Ovary (tissue), 9 donors: Measurements from ENCODE around the gene PES1. TPM values are rescaled to one million over a fixed set of nuclear protein-coding genes. Genes with fewer than 3 reads are reported as not detected.
"Not testable (repeated sequence)": the region's sequence is repeated elsewhere in the genome, so short reads cannot be mapped to it uniquely, and the experiment has no call there.

Experiments used
- DNase-seq, 5 donors: peaks; one replicate each; pipeline ENCODE4 v3.0.0-alpha.2; 2019 to 2020
- H3K27ac ChIP-seq, 2 donors: fragments of 200-600 bp; one replicate each; pipeline versions ENCODE4 v1.5.1 to v1.8.0; 2019 to 2022
- H3K27me3 ChIP-seq: fragments of 200-600 bp; one replicate; pipeline ENCODE4 v1.8.0; 2022
- H3K36me3 ChIP-seq: fragments of 200-600 bp; sonication (generic); one replicate; pipeline ENCODE4 v1.5.1; 2019
- H3K4me1 ChIP-seq: one replicate; pipeline ENCODE4 v1.8.1; 2013; ENCODE audit warnings: mild to moderate bottlenecking, moderate library complexity; ENCODE audit not compliant: insufficient read depth
- H3K4me3 ChIP-seq: fragments of 200-600 bp; sonication (generic); one replicate; pipeline ENCODE4 v1.5.1; 2017
- H3K9me3 ChIP-seq, 2 donors: fragments of 200-600 bp in 1 of 2; sonication (generic) in 1 of 2; one replicate each; pipeline versions ENCODE4 v1.5.1 to v1.8.1; 2013 to 2019; ENCODE audit warnings: mild to moderate bottlenecking in 1 of 2, moderate library complexity in 1 of 2
- EP300 ChIP-seq: sonication (generic); formaldehyde crosslinking; IDR thresholded peaks from one replicate; pipeline ENCODE4 v1.6.1; 2017; ENCODE audit warnings: antibody characterized with exemption
- POLR2A ChIP-seq: fragments of 450-650 bp; IDR thresholded peaks from one replicate; pipeline ENCODE4 v1.6.1; 2017; ENCODE audit warnings: antibody characterized with exemption, mild to moderate bottlenecking, moderate library complexity
- WGBS, 3 donors: extraction: QIAGEN DNeasy Blood & Tissue Kit in 1 of 3; methylation state at CpG; one replicate each; pipeline versions ENCODE4 v1.1.5 to v1.1.7; 2013 to 2017; 5-methylcytosine and 5-hydroxymethylcytosine counted together
- intact Hi-C, 4 donors: fragments of 100-400 bp; cut with DNase I; formaldehyde crosslinking; loops; one replicate each; pipeline versions ENCODE4 v1.11.0 to v1.15.1; 2022 to 2023
- polyA plus RNA-seq, 2 donors: library from polyadenylated mRNA; stranded (reverse); fragments of 200-250 nt in 1 of 2; fragments of 350-450 nt in 1 of 2; fragmentation: Illumina TruSeq in 1 of 2; extraction: RNeasy Lipid Tissue Mini Kit (QIAGEN cat#74804) in 1 of 2; gene quantifications; one replicate each; pipeline ENCODE4 v1.2.3, GENCODE V29; 2013 to 2014
- total RNA-seq, 7 donors: library from RNA; depleted of rRNA in 2 of 7; stranded (reverse); fragments of >200 nt in 2 of 7; fragmentation: NEBNext Ultra II Directional in 3 of 7; extraction: Animal tissue kit (Norgen Biotek cat#: 25700) in 3 of 7; gene quantifications; one replicate each; pipeline versions ENCODE4 v1.1.0 to v1.2.4, GENCODE V29; 2016 to 2023
- TF ChIP-seq, protein P1 (sequence below), 3 donors: fragments of 450-650 bp in 2 of 3; fragments of 200-600 bp in 1 of 3; IDR thresholded peaks; one replicate each; pipeline versions ENCODE4 v1.5.1 to v1.8.0; 2016 to 2022; ENCODE audit warnings: antibody characterized with exemption in 3 of 3, mild to moderate bottlenecking in 1 of 3
- donor health status: DM: no; HTN: no; CAD: no; lungs with moderate emphysema.
- donor health status: DM: no; HTN: no; CAD: no.
- donor health status: Bipolar disorder and iron deficiency.
- donor health status: DM: yes; HTN: yes; CAD: no.
- donor health status: DM: no; HTN: no; CAD: no.
- donor health status: DM: yes; HTN: yes; CAD: no.

PES1 gene
- total and polyA plus RNA-seq, 9 donors: 29.0 to 82.3 (median 62.5) TPM

DNA sequence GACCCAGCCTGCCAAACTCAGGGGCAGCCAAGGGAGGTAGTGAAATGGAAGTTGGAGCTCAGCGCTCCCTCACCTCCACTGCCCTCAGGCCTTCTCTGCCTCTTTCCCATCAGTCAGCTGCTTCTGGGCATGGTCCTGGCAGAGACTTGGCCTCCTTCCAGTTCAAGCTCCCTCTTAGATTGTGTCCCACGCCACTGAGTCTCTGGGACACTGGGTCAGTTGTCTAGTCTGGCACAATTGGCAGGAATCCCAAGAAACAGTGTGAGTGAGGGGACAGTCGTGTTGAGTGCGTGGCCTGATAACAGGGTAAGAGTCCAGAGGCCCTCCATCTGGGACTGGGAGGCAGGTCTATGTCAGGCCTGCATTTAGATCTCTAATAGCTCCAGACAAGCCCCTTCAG lies 36.8 kb upstream of the PES1 start:
- WGBS, 3 donors: 71 to 79% (median 76%) methylated on average over 4 of the region's 4 CpGs
- TF ChIP-seq EP300: no peak
- no peak for TF ChIP-seq POLR2A
- TF ChIP-seq, protein P1, sequence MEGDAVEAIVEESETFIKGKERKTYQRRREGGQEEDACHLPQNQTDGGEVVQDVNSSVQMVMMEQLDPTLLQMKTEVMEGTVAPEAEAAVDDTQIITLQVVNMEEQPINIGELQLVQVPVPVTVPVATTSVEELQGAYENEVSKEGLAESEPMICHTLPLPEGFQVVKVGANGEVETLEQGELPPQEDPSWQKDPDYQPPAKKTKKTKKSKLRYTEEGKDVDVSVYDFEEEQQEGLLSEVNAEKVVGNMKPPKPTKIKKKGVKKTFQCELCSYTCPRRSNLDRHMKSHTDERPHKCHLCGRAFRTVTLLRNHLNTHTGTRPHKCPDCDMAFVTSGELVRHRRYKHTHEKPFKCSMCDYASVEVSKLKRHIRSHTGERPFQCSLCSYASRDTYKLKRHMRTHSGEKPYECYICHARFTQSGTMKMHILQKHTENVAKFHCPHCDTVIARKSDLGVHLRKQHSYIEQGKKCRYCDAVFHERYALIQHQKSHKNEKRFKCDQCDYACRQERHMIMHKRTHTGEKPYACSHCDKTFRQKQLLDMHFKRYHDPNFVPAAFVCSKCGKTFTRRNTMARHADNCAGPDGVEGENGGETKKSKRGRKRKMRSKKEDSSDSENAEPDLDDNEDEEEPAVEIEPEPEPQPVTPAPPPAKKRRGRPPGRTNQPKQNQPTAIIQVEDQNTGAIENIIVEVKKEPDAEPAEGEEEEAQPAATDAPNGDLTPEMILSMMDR (IDR thresholded peaks at IDR 0.05): no peak
- H3K27me3 ChIP-seq: no peaks in the 10 kb centered on the region
- H3K36me3 ChIP-seq: no peaks in the 10 kb centered on the region
- no peaks in the 10 kb centered on the region for H3K4me1 ChIP-seq
- H3K4me3 ChIP-seq: no peak overlapping the region
- intact Hi-C loops: loop anchor here in 1 of 4 donors (10.0 kb wide), 1 partner anchor 126 kb away; no protein-coding TSS in a partner anchor
- DNase-seq: no peak
- no peak overlapping the region for H3K27ac ChIP-seq
- H3K9me3 ChIP-seq: no peaks in the 10 kb centered on the region

DNA sequence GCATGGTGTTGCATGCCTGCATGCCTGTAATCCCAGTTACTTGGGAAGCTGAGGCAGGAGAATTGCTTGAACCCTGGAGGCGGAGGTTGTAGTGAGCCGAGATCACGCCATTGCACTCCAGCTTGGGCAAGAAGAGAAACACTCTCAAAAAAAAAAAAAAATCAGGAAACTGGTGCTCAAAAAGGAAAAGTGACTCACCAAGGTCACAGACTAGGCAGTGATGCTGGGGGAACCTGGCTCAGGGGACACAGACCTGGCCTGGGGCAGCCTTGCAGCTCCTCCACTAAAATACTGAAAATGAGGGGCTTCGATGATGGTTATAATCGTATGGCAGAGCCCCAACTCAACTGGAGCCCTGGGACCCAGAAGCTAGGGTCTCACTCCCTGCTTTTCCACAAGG lies 35.8 kb upstream of the PES1 start:
- Histone ChIP-seq H3K9me3 (no peaks in the 10 kb centered on the region), H3K4me3 (no peak overlapping the region), H3K27me3 (no peaks in the 10 kb centered on the region), H3K36me3 (no peaks in the 10 kb centered on the region), H3K27ac (no peak overlapping the region), H3K4me1 (no peaks in the 10 kb centered on the region)
- intact Hi-C loops: loop anchor here in 1 of 4 donors (10.0 kb wide), 1 partner anchor 127 kb away; no protein-coding TSS in a partner anchor
- 86 to 91% (median 88%) methylated on average over 5 of the region's 5 CpGs for WGBS, 3 donors
- no peak for DNase-seq
- TF ChIP-seq, protein P1 (IDR thresholded peaks at IDR 0.05): no peak
- TF ChIP-seq EP300: no peak
- TF ChIP-seq POLR2A: no peak

DNA sequence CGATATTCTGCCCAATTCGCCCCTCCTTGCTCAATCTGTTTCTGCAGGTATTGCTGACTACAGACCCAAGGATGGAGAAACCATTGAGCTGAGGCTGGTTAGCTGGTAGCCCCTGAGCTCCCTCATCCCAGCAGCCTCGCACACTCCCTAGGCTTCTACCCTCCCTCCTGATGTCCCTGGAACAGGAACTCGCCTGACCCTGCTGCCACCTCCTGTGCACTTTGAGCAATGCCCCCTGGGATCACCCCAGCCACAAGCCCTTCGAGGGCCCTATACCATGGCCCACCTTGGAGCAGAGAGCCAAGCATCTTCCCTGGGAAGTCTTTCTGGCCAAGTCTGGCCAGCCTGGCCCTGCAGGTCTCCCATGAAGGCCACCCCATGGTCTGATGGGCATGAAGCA lies 34.7 kb upstream of the PES1 start:
- Histone ChIP-seq H3K4me1 (no peaks in the 10 kb centered on the region), H3K27ac (no peak overlapping the region), H3K9me3 (no peaks in the 10 kb centered on the region), H3K27me3 (no peaks in the 10 kb centered on the region), H3K36me3 (no peaks in the 10 kb centered on the region), H3K4me3 (no peak overlapping the region)
- no peak for DNase-seq
- TF ChIP-seq POLR2A (no peak), EP300 (no peak)
- TF ChIP-seq, protein P1 (IDR thresholded peaks at IDR 0.05): no peak
- intact Hi-C loops: loop anchor here in 1 of 4 donors (10.0 kb wide), 1 partner anchor 128 kb away; no protein-coding TSS in a partner anchor
- WGBS, 3 donors: 90 to 94% (median 90%) methylated on average over 5 of the region's 5 CpGs

DNA sequence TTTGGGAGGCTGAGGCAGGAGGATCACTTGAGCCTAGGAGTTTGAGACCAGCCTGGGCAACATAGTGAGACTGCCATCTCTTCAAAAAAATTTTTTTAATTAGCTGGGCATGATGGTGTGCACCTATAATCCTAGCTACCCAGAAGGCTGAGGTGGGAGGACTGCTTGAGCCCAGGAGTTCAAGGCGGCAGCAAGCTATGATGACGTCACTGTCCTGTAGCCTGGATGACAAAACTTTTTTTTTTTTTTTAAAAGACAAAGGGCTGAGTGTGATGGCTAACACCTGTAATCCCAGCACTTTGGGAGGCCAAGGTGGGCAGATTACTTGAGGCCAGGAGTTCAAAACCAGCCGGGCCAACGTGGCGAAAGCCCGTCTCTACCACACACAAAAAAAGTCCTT lies 28.2 kb upstream of the PES1 start:
- not testable (repeated sequence) for H3K4me1 ChIP-seq, H3K36me3 ChIP-seq, H3K9me3 ChIP-seq, DNase-seq, H3K27ac ChIP-seq, H3K4me3 ChIP-seq, H3K27me3 ChIP-seq
- intact Hi-C loops: loop anchor here in 1 of 4 donors (10.0 kb wide), 1 partner anchor 135 kb away; no protein-coding TSS in a partner anchor
- WGBS, 3 donors: 94 to 96% (median 95%) methylated on average over 6 of the region's 6 CpGs

DNA sequence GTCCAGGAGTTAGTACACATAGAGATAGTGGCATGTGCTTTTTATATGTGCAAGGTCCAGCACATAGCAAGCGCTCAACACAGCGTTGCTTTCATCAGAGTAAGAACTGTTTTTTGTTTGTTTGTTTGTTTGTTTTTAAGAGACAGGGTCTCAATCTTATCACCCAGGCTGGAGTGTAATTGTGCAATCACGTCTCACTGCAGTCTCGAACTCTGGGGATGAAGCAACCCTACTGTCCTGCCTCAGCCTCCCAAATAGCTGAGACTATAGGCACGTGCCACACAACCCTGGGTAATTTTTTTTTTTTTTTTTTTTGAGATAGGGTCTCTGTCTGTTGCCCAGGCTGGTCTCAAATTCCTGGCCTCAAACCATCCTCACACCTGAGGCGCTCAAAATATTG lies 26.1 kb upstream of the PES1 start:
- Histone ChIP-seq H3K27ac (no peak overlapping the region), H3K4me1 (no peaks in the 10 kb centered on the region), H3K36me3 (no peaks in the 10 kb centered on the region), H3K27me3 (no peaks in the 10 kb centered on the region), H3K9me3 (no peaks in the 10 kb centered on the region), H3K4me3 (no peak overlapping the region)
- DNase-seq: no peak
- WGBS, 3 donors: 85 to 87% (median 86%) methylated on average over 6 of the region's 6 CpGs
- TF ChIP-seq, protein P1 (IDR thresholded peaks at IDR 0.05): no peak
- TF ChIP-seq POLR2A (no peak), EP300 (no peak)
- intact Hi-C loops: no loop called here
